Activated naive CD8-positive, alpha-beta T cell treated with anti-CD3 and anti-CD28 coated beads, Interleukin-2, amount 50 U/mL, for 16 hours (primary cell): ENCODE measurements around the gene CEMIP2.

Source experiments
- DNase-seq: peaks from one replicate; pipeline ENCODE4 v3.0.0-alpha.2; 2020; ENCODE audit warnings: low read depth, low spot score

Gene CEMIP2

DNA sequence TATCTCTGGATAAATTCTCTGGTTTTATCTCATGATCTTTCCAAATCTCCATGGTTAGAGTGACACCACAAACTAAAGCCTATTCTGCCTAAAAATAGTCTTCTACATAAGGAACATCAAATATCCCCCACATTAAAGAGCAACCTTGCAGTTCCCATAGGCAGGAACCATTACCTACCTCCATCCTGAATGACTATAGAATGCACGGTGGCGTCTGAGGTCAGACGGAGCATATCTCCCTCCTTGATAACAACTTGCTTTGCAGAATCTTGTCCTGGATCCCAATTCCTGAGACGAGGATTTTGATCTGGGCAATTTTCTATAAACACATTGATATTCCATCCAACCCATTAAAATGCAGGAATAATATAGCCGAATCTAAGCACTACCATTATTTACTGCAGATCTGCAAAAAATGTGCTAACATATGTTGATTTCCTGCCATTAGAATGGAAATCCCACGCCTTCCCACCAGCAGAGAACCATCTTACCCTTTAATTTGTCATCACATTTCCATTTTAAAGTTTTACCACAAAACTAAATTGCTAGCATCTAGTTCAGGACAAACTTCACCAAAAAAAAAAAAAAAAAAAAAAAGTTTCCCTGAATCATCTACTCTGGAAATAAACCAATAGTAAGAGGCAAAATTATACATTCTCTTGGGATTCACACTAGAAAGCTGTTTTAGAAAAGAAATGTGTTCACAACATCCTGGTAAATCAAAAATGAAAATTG is 22.1 kb downstream of the CEMIP2 start:
- DNase-seq: no peak

DNA sequence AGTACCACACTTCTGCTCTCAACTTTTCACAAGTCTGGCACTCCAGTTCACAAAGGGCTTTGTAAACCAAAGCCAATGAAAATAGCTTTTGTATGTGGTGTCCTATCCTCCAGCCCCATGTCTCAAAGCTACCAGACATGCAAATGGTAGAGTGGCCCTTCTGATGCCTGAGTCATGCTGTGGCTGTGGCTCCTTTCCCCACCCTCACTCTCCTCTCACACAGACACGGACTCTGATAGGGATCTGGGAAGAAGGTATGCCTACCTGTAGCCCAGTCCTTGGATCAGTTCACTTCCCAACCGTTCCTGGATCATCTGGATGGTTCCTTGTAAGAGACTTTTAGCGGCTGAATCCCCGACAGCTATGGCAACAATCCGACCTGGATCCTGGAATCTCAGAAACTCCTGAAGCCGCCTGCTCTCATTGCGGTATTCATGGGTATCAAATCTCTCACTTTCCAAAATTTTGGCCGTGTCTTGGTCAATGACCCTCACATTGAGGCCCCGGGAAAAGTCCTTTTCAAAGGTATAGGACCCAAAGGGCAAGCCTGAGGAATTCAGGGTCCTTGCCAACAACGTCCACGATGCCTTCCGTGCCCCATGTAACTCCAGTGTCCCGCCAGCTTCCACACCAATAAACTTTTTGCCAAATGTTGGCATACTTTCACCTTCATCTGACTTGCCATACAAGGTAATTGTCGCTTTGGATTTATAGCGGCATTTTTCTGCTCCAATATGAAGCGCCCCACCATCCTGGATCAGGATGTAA is 23.4 kb downstream of the CEMIP2 start:
- no peak for DNase-seq

DNA sequence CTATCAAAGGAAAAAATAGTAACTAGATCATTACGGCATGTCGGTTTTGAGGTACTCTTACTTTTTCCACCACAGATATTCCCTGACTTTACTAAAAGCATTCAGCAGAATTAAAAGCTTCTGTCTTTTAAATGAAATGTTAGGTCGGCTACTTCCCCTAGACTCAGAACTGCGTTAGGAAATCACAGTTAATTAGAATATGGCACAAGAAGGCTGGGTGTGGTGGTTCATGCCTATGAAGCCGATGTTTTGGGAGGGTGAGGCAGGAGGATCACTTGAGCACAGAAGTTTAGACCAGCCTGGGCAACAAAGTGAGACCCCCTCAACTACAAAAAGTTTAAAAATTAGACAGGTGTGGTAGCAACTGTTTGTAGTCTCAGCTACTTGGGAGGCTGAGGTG is 24.4 kb downstream of the CEMIP2 start:
- DNase-seq: no peak

DNA sequence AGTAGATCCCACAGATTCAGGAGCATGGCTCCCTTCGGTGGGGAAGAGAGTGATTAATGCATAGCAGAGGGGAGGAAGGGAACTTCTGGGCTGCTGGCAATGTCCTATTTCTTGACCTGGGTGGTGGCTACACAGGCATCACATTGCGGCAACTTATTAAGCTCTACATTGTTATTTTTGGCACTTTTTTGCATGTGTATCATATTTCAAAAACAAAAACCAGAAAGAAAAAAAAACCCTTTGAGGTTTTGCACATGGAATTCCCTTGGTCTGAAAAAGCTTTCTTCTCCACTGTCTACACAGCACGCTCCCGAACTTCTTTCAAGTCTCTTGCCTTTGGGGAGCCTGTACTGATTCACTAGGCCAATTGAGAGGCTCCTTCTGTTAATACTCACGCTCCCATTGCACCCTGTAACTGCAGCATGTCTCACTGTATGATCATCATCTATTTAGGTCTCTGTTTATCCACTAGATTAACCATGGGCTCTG is 25.1 kb downstream of the CEMIP2 start:
- no peak for DNase-seq

DNA sequence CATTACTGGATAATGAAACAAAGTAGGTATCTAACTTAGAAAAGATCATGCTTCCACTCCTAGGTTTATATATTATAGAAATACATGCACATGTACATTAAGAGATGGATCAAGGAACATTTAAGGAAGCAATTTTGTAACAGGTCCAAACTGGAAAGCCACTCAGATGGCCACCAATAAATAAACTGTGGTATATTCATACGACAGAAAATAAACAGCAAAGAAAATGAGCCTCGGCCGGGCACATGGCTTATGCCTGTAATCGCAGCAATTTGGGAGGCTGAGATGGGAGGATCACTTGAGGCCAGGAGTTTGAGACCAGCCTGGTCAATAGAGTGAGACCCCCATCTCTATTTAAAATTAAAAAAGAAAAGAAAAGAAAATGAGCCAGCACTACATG is 25.6 kb downstream of the CEMIP2 start:
- DNase-seq: no peak

DNA sequence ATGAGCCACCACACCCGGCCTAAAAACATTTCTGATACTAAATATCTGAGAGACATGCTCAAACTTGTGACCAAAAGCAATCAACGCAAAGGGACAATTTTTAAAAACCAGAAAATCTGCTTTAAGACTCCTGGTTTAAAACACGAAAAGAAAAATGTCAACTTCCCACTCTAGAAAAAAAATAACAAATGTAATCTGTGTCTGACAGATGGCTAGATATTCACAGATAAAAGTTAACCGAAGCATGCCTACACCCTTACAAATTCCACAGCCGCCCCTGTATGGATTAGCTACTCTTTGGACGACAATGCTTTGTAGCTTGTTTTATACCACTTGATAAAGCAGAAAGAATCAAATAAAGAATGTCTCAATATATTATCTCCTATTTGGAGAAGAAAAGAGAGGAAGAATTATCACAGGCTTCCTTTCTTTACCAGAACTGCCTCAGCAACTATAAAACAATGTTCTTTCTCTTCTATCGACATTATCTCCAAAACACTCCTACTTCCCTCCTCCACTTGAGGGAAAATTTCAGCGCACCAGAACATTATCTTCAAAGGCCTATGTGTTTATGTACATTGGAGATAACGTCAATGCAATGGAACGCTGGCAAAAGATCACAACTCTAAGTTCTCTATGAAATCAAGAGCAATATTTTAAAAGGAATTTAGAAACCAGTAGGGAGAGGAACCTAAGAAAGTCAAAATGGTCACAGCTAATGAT is 26.2 kb downstream of the CEMIP2 start:
- no peak for DNase-seq

DNA sequence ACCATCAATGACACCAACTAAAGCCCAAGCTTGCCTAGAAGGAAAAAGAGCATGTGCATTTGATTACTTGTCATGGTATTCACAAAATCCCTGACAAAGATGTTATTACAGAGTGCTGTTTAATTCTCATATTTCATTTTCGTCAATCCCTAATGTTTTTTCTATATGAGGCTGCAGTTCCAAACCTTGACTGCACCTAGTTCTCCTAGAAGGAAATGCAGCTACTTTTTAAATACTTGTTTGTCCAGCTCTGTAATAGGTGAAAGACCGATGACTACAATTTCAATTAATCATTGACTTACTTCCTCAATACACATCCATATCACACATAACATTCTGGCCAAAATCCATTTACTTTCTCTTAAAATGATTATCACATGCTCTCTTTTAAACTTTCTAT is 28.1 kb downstream of the CEMIP2 start:
- no peak for DNase-seq

DNA sequence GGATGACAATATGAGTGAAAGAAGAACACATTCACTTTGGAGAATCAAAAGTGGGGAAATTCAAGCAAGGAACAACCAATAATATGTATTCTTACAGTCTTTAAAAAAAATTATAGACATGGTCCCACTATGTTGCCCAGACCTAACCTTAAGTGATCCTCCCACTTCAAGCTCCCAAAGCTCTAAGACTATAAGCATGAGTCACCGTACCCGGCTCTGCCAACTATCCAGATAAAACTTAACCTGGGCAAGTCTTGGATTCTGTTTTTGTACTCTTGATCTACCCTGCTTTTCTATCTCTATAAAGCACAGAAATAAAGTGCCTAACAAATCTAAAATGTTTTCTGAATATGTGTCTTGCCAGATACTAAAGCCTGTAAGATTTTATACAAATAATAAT is 30.9 kb downstream of the CEMIP2 start:
- no peak for DNase-seq

DNA sequence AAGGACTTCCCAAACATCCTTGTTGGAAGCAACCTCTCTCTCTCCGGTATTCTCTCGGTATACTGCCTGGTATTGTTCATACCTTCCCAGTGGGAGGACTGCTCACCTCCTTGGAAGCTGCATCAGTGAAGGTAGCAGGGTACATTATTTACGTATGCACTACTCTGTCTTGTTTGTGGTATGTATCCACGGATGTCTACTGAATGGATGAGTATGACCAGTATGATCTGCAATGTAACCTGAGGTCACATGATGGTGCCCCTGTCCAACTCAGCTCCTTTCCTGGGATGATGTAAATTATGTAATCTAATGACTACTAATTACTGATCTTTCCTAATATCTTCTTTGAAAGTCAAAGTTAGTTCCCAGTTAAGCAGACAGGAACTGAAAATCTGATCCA is 32.1 kb downstream of the CEMIP2 start:
- no peak for DNase-seq

DNA sequence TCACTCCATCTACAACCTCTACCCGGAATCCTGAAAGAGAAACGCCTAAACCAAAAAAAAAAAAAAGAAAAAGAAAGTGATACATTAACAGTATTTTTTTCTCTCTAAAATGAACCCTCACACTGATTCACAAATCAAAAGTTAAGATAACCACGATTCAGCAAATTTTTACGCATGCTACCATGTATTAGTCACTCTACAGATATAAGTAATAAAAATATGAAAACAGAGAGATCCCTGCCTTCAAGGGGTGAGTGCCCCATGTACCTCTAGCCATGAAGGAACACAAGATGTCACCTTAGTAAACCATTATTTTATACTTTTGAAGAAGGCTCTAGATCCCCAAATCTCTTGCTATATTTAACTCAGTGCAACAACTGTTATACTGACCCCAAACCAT is 33.4 kb downstream of the CEMIP2 start:
- DNase-seq: no peak

DNA sequence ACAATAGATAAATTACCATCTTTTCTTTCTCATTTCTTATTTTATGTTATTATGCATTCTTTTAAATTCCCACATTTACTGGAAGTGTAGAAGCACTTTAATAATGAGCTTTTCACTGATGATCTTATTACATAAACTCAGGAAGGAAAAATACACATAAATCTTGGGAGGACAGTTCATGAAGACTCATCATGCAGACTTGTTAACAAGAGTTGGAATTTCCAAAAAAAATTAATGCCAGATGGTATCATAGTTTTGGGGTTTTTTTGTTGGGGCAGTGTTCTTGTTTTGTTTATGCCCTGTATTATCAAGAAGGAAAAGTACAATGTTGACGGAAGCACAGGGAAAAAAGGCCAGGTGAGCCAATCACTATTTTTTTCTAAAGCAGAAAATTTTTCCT is 35.1 kb downstream of the CEMIP2 start:
- DNase-seq: no peak

DNA sequence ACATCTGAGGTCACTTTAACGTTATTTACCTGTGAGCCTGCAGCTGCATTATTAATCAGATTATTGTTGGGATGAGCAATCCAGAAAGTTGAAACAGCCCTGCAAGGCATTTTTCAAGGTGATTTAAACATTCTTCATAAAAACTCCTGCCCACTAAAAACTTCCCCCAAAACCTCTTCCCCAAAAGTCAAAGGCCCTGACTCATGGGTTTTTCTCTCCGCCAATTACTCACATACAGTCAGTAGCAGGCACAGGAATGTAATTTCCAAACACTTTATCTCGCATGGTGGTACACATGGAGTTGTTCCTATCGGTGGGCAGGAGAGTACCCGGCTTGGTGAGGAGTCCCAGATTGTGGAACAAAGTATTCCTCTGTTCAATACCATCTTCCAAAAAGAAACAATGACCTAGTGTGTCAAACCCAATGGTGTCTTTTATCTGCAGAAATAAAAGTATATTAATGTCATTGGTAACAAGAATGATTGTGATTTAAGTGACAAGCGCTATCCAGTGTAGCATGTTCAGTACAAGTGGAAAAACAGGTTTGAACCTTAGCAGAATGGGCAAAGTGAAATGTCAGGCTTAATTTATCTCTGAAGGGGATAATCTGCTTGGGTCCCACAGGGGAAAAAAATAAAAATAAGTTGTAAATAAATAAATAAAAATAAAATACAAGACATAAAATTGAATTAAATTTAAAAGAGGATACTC is 38.3 kb downstream of the CEMIP2 start:
- DNase-seq: no peak

DNA sequence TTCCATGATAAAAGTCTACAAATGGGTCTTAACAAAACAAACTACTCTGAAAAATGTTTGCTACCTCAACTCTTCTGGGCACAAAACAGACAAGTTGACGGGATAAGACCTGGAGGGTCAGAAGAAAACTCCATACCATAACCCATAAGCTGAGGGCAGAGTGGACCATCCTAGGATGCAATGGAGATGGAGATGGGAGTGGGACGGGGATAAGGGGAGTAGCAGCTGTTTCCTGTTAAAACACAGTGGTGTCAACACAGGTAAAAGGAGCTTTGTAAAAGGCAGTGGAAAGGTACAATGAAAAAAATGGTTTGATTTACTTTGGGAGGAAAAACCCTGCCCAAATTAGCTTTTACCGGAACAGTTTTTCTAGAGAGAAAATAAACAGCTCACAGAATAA is 41.6 kb downstream of the CEMIP2 start:
- DNase-seq: no peak

DNA sequence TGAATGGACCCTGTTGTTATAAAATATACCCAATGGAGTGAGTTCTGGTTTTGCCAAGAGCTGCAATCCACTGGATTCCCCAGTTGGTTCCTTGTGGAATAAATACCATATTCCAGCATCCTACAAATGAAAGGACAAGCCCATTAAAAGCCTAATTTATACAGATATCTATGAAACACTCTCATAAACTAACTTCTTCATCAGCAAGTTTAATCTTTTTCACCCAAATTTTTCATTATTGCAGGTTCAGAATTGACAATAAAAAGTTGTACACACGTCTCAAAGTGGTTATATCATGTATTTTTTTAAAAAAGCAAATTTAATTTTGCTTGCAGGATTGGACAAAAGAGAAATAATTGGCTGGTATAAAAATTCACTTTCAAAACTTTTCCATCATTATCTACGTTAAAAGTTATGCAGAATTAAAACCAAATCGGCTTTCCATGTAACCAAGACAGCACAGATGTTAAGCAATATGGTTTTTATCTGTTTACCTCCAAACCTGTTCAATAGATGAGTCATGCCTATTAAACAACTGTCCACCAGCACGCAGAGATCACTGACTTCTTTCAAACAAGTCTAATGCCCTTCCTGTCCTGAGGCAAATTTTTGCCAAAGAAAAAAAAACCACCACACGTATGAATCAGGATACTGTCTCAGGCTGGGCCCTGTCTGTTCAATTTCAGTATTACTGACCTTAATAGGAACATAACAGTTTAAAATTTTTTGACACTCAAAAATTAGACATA is 42.5 kb downstream of the CEMIP2 start:
- no peak for DNase-seq

DNA sequence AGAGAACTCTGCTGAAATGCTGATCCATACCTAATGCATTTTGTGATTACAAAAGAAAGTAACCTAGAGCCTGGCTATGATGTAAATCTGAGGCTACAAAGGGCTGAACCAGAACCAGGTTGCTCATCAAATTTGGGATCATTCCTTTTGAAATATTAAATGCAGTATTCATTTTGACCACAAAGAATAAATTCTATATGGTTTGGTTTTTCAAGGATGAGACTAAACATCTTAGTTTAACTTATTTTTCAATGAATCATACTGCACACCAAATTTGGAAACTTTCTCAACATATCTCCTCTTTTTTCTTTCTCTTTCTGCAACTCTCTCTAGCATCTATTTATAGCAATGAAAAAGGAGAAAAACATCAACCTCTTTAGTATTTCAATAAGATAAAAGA is 46.5 kb downstream of the CEMIP2 start:
- no peak for DNase-seq

DNA sequence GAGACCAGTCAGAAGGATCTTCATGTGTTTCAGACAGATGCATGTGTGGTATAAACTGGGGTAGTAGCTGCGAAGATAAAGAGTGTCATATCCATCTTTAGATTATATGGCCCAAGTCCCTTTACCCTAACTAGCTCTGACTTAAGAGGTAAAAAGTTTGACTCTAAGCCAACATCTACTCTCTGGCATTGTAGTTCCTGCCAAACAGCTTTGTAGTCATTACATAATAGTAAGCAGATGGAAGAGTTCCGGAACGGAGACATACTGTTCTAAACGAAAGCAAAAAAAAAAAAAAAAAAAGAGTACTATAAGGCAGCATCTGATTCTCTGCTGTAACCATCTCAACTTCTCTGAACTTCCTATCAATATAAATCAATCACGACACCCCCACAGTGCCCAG is 48.8 kb downstream of the CEMIP2 start:
- no peak for DNase-seq

DNA sequence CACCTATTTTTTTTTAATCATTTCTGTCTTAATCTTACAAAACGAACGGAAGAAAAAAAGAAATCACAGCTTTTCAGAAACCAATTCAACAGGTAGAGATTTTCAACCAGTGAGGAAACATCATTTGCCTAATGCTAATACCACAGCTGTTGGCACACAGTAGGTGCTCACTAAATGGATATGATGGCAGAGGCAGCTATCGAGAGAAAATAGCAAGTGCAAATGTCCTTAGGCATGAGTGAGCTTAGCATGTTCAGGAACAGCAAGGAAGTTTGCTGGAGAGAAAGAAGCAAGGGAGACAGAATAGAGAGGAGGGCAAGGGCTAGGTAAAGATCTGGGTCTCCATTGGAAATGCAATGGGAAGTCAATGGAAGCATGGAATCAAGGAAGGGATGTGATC is 49.2 kb downstream of the CEMIP2 start:
- DNase-seq: no peak

DNA sequence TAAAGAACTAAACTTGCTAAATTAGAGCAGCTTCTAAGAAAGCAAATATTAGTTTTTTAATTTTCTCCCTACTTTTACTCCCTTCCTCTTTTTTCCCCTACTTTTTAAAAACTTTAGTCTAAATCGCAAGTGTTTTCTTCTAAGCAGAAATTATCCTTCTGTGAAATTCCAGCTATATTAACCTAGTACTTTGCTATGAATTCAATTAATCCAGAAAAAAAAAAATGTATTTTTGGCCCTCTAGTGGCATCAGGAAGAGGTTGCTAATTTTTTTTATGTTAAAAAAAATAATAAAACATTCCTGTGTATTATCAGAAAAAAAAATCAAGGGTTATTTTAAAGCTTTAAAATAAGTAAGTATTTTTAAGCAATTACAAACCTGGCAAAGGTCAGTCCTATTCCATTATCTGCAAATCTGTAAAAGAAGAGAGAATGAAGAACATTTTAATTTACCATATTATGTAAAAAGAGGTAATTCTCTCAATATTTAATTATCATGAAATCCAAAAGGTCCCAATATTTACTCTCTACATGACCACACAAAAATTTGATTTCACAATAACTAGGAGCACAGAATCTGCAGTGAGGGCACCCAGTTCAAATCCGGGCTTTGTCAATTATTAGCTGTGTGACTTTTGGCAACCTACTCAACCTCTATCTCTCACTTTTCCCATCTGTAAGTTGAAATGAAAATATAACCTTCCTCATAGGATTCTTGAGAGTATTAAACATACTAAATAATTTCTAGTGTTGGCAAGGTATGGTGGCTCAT is 52.0 kb downstream of the CEMIP2 start:
- DNase-seq: no peak

DNA sequence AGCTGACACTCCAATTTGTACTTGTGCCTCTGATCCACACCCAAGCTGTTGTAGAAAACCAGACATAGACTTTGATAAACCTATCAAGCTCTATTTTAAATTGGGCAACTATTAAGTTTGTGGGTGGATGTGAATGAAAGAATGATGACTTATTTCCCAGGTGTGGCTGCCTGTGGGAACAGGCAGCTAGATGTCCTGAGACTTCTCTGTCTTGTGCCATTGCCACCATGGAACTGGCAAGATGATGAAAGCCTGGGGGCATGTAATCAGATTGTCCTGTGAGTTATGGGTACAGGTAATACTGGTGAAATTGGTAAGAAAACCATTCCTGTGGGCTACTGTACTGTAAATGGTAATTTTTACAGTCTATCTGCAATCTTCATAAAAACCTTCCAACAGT is 57.5 kb downstream of the CEMIP2 start:
- no peak for DNase-seq

DNA sequence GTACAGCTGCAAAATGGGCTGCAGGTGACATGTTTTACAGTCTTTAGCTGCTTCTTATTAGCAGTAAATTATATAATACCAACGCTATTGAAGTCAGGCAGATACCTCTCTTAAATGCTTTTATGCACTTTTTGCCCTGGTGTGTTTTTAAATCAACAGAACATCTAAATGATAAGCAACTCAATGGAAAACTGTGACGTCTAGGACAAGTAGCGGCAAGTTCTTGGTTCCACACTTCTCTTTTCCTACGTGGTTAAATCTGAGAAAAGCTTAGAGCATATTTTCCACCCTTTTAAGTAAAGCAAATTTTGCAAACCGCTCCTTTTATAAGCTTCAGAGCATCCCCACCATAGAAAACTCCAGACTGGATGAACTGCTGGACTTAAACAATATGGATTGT is 58.1 kb downstream of the CEMIP2 start:
- DNase-seq: no peak
